ENCODE measurements around the gene AP4M1. TPM values are rescaled to one million over a fixed set of nuclear protein-coding genes. Genes with fewer than 3 reads are reported as not detected.

AP4M1 gene
- total and polyA plus RNA-seq, 10 of the 15 experiments (the other 5 are each of a cell fraction or from before 2014, with no cell fraction given): 0.77 to 16.1 (median 13.0) TPM

- ChIA-PET CTCF (interaction anchor here (0.6 to 2.7 kb wide), 11 partner anchors 9 to 226 kb away, joined by 3 to 9 read pairs (median 5); partner anchors contain the start of genes GAL3ST4 and LAMTOR4), SMC1A (ENCODE audit: uncharacterized antibody, unreplicated experiment) (interaction anchor here (1.0 to 1.3 kb wide), 3 partner anchors 33 to 52 kb away, joined by 3 to 4 read pairs (median 3); no protein-coding TSS in a partner anchor), RAD21 (ENCODE audit: unreplicated experiment) (interaction anchor here (1.2 to 1.4 kb wide), 4 partner anchors 9 to 250 kb away, joined by 3 to 8 read pairs (median 4); partner anchors contain the start of genes GAL3ST4 and LAMTOR4), POLR2A (interaction anchor here (0.8 to 3.7 kb wide), 5 partner anchors 9 to 537 kb away, joined by 4 to 28 read pairs (median 5); partner anchors contain the start of genes AP4M1, GAL3ST4, LAMTOR4 and MCM7)
- ATAC-seq (peak; percentile 71), DNase-seq (ENCODE audit: low read depth, low spot score) (no peak), FAIRE-seq (no peak)
- intact Hi-C loops (cut with micrococcal nuclease; ENCODE audit: unreplicated experiment): no loop called here
- in situ Hi-C loops (cut with MboI): no loop called here
- WGBS (ENCODE audit: insufficient coverage, insufficient replicate concordance, low lambda C conversion rate, missing lambda C conversion rate): 45% methylated on average over 25 of the region's 32 CpGs
- Histone ChIP-seq H3K79me2 (ENCODE audit: control insufficient read depth, insufficient read depth, low read length) (peaks cover 13% of the 10 kb centered on the region), H3K27me3 (replicated peaks in 1 of 2; ENCODE audit: control insufficient read depth in 2 of 2, insufficient read depth in 2 of 2, low read length in 1 of 2) (no peaks in the 10 kb centered on the region), H3K9ac (ENCODE audit: control insufficient read depth, insufficient read depth, low read length) (peak overlapping the region; percentile 80), H3K4me2 (ENCODE audit: control insufficient read depth, insufficient read depth) (peak overlapping the region; percentile 95), H2AFZ (ENCODE audit: control insufficient read depth, low read depth, low read length) (no peak overlapping the region), H3K27ac (ENCODE audit: control insufficient read depth, insufficient read depth) (peak overlapping the region; percentile 77), H3K9me3 (replicated peaks; ENCODE audit: control insufficient read depth, insufficient read depth, low read length) (no peaks in the 10 kb centered on the region), H3K4me1 (ENCODE audit: control insufficient read depth, insufficient read depth, low read length) (peaks cover 13% of the 10 kb centered on the region; the same call in 1 of the 2 replicates), H3K36me3 (ENCODE audit: control insufficient read depth in 2 of 2, insufficient read depth in 2 of 2, low read length in 1 of 2) (peaks cover 0 to 15% of the 10 kb centered on the region in 2 experiments; a peak in 3 of 4 replicates), H4K20me1 (ENCODE audit: control insufficient read depth, insufficient read depth) (no peaks in the 10 kb centered on the region), H3K4me3 (peak overlapping the region; percentile 89)
- TSS peak; percentile 58 for BruUV-seq (replicated peaks)
- TF ChIP-seq EED (IDR thresholded peaks at IDR 0.05; ENCODE audit: low read depth) (no peak), KLF5 (IDR thresholded peaks at IDR 0.05; ENCODE audit: partially characterized antibody) (no peak), SUPT20H (IDR thresholded peaks at IDR 0.05; ENCODE audit: borderline replicate concordance, control insufficient read depth, low read depth, low read length) (no peak), MAX (IDR thresholded peaks at IDR 0.05; ENCODE audit: low read depth, low read length) (no peak), IKZF1 (conservative IDR thresholded peaks at IDR 0.05) (no peak), TCF3 (IDR thresholded peaks at IDR 0.05; ENCODE audit: borderline replicate concordance, insufficient read depth, low read depth, low read length) (no peak), PAX5 (IDR thresholded peaks at IDR 0.05; ENCODE audit: borderline replicate concordance, low read depth, low read length) (no peak), E2F4 (IDR thresholded peaks at IDR 0.05; ENCODE audit: low read depth, low read length) (no peak), ZSCAN29 (IDR thresholded peaks at IDR 0.05) (no peak), DPF2 (IDR thresholded peaks at IDR 0.05) (no peak), ZNF622 (IDR thresholded peaks at IDR 0.05) (no peak), IRF3 (IDR thresholded peaks at IDR 0.05) (no peak), SMAD5 (IDR thresholded peaks at IDR 0.05; ENCODE audit: low read depth) (no peak), ZBTB4 (CRISPR knock-in tag; IDR thresholded peaks at IDR 0.05) (no peak)
These were observed 56.1 kb downstream of the AP4M1 start for GRCh38 chr7:100157334-100158228.
